ENCODE measurements around the gene CITED4. TPM values are rescaled to one million over a fixed set of nuclear protein-coding genes. Genes with fewer than 3 reads are reported as not detected.

The CITED4 gene
- total RNA-seq, 1 donor from 2014 or later: 3.6 TPM

- Mint-ChIP-seq H3K27me3 (ENCODE audit: unreplicated experiment) (peaks cover 2% of the 10 kb centered on the region), H3K36me3 (ENCODE audit: low read depth, unreplicated experiment) (peaks cover 4% of the 10 kb centered on the region), H3K4me1 (ENCODE audit: unreplicated experiment) (peaks cover 29% of the 10 kb centered on the region), H3K4me3 (ENCODE audit: unreplicated experiment) (no peak overlapping the region), H3K9me3 (ENCODE audit: unreplicated experiment) (no peaks in the 10 kb centered on the region), H3K27ac (ENCODE audit: unreplicated experiment) (no peak overlapping the region)
- no peak for DNase-seq (ENCODE audit: low spot score)
- TF ChIP-seq, protein P1, sequence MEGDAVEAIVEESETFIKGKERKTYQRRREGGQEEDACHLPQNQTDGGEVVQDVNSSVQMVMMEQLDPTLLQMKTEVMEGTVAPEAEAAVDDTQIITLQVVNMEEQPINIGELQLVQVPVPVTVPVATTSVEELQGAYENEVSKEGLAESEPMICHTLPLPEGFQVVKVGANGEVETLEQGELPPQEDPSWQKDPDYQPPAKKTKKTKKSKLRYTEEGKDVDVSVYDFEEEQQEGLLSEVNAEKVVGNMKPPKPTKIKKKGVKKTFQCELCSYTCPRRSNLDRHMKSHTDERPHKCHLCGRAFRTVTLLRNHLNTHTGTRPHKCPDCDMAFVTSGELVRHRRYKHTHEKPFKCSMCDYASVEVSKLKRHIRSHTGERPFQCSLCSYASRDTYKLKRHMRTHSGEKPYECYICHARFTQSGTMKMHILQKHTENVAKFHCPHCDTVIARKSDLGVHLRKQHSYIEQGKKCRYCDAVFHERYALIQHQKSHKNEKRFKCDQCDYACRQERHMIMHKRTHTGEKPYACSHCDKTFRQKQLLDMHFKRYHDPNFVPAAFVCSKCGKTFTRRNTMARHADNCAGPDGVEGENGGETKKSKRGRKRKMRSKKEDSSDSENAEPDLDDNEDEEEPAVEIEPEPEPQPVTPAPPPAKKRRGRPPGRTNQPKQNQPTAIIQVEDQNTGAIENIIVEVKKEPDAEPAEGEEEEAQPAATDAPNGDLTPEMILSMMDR (IDR thresholded peaks at IDR 0.05; ENCODE audit: unreplicated experiment): no peak
These were observed 23.9 kb downstream of the CITED4 start for GRCh38 chr1:40838045-40838979.

DNA sequence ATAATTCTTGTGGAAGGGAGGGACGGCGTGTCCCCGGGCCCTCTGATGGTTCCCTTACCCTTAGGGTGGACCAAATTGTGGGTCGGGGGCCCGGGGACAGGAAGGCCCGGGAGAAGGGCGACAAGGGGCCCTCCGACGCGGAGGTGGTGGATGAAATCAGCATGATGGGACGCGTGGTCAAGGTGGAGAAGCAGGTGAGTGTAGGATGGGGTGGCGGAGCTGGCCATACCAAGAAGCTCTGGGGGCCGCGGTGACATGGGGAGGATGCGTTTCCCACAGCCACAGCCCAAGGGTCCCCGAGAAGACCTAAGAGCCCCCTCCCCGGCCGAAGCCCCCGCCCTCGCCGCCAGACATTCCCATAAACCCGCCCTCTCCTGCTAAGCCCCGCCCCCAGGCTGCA lies 24.6 kb downstream of the CITED4 start:
- H3K27me3 Mint-ChIP-seq (ENCODE audit: unreplicated experiment): peaks cover 2% of the 10 kb centered on the region
- H3K27ac Mint-ChIP-seq (ENCODE audit: unreplicated experiment): no peak overlapping the region
- H3K9me3 Mint-ChIP-seq (ENCODE audit: unreplicated experiment): no peaks in the 10 kb centered on the region
- peaks cover 3% of the 10 kb centered on the region for H3K36me3 Mint-ChIP-seq (ENCODE audit: low read depth, unreplicated experiment)
- no peak for DNase-seq (ENCODE audit: low spot score)
- no peak overlapping the region for H3K4me3 Mint-ChIP-seq (ENCODE audit: unreplicated experiment)
- TF ChIP-seq, protein P1 (IDR thresholded peaks at IDR 0.05; ENCODE audit: unreplicated experiment): no peak
- peaks cover 29% of the 10 kb centered on the region for H3K4me1 Mint-ChIP-seq (ENCODE audit: unreplicated experiment)

DNA sequence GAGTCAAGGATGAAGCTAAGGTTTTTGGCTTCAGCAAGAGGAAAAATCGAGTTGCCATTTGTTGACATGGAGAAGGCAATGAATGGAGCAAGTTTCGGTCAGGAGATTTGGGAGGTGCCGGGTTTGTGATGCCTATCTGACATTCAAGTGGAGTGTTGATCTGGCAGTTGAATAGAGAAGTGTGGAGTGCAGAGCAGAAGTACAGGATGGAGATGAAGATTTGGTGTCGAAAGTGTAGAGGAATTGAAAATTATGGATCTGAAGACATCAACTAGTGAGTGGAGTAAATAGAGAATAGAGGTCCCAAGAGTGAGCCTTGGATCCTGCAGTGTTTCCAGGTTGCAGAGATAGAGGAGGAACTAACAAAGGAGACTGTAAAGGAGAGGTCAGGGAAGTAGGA lies 25.9 kb downstream of the CITED4 start:
- peaks cover 2% of the 10 kb centered on the region for H3K36me3 Mint-ChIP-seq (ENCODE audit: low read depth, unreplicated experiment)
- DNase-seq (ENCODE audit: low spot score): no peak
- TF ChIP-seq, protein P1 (IDR thresholded peaks at IDR 0.05; ENCODE audit: unreplicated experiment): no peak
- peaks cover 5% of the 10 kb centered on the region for H3K27me3 Mint-ChIP-seq (ENCODE audit: unreplicated experiment)
- peaks cover 25% of the 10 kb centered on the region for H3K4me1 Mint-ChIP-seq (ENCODE audit: unreplicated experiment)
- H3K27ac Mint-ChIP-seq (ENCODE audit: unreplicated experiment): no peak overlapping the region
- H3K9me3 Mint-ChIP-seq (ENCODE audit: unreplicated experiment): no peaks in the 10 kb centered on the region
- H3K4me3 Mint-ChIP-seq (ENCODE audit: unreplicated experiment): no peak overlapping the region

- TF ChIP-seq, protein P1 (IDR thresholded peaks at IDR 0.05; ENCODE audit: unreplicated experiment): no peak
- Mint-ChIP-seq H3K4me1 (ENCODE audit: unreplicated experiment) (peaks cover 13% of the 10 kb centered on the region), H3K36me3 (ENCODE audit: low read depth, unreplicated experiment) (peaks cover 3% of the 10 kb centered on the region)
These were observed 27.1 kb downstream of the CITED4 start for GRCh38 chr1:40834968-40835545.

GRCh38 chr1:40833979-40834378 lies 28.2 kb downstream of the CITED4 start:
- H3K4me3 Mint-ChIP-seq (ENCODE audit: unreplicated experiment): no peak overlapping the region
- H3K27me3 Mint-ChIP-seq (ENCODE audit: unreplicated experiment): peaks cover 6% of the 10 kb centered on the region
- DNase-seq (ENCODE audit: low spot score): no peak
- TF ChIP-seq, protein P1 (IDR thresholded peaks at IDR 0.05; ENCODE audit: unreplicated experiment): no peak
- no peaks in the 10 kb centered on the region for H3K9me3 Mint-ChIP-seq (ENCODE audit: unreplicated experiment)
- H3K27ac Mint-ChIP-seq (ENCODE audit: unreplicated experiment): no peak overlapping the region
- peaks cover 3% of the 10 kb centered on the region for H3K36me3 Mint-ChIP-seq (ENCODE audit: low read depth, unreplicated experiment)
- H3K4me1 Mint-ChIP-seq (ENCODE audit: unreplicated experiment): peaks cover 4% of the 10 kb centered on the region

More at GRCh38 chr1:40834968-40835545, 27.1 kb downstream of the CITED4 start:
- DNase-seq (ENCODE audit: low spot score): no peak
- no peak overlapping the region for H3K4me3 Mint-ChIP-seq (ENCODE audit: unreplicated experiment)
- H3K27me3 Mint-ChIP-seq (ENCODE audit: unreplicated experiment): peaks cover 5% of the 10 kb centered on the region
- H3K9me3 Mint-ChIP-seq (ENCODE audit: unreplicated experiment): no peaks in the 10 kb centered on the region
- no peak overlapping the region for H3K27ac Mint-ChIP-seq (ENCODE audit: unreplicated experiment)

Data from endothelial cell (in vitro differentiated cells).